NOMO-1 treated with DMSO at 0.1 percent for 48 hours (cell line): ENCODE results near the gene SYT17.

Experiments
- DNase-seq: peaks from one replicate; lab custom pipeline; 2025; ENCODE audit not compliant: unreplicated experiment; lab: John Stamatoyannopoulos, UW

The SYT17 gene

DNA sequence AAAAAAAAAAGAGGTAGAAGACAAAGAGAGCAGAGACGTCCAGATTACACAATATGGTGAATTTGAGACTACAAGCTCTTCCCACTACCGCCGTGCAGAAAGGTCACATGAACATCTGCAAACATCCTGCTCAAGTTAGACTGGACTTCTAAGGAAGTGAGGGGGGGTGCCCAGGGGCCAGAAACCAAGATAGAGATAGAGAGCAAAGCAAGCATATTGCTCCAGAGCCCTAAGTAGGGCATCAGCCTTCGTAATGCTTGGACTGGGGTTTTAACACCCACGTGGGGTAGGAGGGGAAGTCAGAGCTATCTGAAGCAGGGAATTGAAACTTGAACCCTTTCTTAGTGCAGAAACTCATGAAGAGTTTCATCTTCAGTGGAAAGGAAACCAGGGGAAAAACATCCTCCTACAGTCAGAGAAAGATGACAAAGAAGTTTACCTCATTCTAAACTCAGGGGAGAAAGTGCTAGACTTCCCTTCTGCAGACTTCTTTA, 126.2 kb downstream of the SYT17 start:
- peak; percentile 97 for DNase-seq

DNA sequence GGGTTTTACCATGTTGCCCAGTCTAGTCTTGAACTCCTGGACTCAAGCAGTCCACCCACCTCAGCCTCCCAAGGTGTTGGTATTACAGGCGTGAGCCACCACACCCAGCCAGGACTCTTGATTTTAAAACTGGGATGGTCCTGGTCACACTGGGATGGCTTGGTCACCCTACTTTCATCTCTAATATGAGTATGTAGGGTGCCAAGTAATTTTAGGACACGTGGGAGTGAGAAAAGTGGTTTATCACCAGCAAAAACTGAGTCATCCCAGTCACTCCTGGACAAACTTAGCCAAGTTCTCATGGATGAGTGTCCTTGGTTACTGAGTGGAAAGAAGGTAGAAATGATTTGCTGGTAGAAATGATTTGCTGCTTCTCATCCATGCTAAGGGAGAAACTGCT, 127.4 kb downstream of the SYT17 start:
- DNase-seq: no peak

DNA sequence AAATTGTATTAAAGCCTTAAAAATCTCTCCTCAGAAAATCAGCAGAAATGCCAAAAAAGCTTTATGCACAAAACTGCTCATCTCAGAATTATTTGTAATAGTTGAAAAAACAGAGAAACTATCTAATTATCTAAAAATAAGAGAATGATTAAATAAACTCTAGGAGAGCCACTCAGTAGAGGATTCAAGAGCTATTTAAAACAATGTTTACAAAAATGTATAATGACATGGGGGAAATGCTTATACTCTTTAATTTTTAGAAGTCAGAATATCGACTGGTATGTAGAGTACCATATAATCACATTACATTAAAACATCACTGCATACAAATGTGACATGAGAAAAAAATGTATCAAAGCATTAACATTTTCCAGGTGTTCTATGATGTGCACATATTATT, 129.4 kb downstream of the SYT17 start:
- DNase-seq: no peak

DNA sequence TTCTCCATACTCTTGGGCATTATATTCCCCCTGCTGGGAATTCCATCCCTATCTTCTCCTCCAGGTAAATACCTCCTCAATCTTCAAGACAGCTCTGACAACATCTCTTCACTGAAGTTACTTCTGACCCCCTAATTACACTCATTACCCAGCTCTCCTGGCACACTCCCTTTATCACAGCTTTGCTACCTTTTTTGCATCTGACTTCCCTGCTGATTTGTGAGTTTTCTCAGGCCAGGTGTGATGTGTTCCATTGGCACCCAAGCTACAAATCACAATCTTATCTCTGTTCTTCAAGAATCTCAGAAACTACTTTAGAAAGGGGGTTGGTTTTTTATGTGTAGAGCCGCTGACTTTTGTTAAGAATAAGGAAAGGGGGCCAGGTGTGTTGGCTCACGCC, 131.5 kb downstream of the SYT17 start:
- no peak for DNase-seq

DNA sequence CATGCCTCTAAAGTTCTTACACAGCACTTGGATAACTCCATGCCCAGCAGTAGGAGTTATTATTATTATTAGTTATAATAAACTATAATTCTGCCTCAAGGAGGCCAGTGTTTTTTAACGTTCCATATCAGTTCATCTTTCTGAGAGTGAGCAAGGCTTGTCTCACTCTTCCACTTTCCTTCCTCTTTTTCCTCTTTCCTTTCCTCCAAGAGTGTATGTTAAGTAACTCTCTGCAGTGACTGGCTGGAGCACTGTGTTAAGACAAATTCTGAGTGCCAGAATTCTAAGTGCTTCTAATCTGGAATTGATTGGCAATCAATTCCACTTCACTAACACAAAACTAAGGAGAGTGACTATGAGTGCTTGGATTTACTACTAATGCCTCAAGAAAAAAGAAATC, 133.9 kb downstream of the SYT17 start:
- no peak for DNase-seq

DNA sequence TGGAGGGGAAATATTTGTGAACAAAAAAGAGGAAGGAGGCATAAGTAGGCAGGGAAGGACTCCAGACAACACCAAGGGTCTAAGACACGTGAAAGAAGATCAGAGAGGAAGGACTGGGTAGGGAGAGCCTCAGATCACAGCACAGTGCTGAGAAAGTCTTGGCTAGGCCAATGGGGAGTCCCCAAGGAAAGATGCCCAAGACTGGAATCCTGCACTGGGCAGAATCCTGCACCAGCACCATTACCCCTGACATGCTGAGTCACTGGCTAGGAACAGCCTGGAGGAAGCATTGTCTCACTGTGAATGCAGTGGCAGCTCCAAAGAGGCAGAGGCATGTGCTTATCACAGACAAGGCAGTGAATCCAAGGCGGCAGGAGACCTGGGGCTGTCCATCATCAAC, 136.7 kb downstream of the SYT17 start:
- DNase-seq: peak; percentile 42

DNA sequence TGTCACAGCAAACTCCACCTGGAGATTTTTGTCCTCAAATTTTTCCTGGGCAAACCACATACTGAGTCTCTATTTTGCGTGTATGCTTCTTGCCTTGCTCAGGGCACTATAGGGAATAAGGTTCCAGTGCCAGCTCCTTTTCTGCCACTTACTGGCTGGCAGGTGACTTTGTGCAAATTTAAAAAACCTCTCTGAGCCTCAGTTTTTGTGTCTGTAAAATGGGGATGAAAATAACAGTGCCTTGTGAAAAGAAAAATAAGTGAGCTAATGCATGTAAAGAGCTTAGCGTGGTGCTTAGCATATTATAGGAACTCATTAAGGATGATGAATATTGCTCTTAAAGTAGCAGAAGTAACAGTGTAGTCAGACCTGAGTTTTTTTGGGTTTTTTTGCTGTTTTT, 137.4 kb downstream of the SYT17 start:
- no peak for DNase-seq

DNA sequence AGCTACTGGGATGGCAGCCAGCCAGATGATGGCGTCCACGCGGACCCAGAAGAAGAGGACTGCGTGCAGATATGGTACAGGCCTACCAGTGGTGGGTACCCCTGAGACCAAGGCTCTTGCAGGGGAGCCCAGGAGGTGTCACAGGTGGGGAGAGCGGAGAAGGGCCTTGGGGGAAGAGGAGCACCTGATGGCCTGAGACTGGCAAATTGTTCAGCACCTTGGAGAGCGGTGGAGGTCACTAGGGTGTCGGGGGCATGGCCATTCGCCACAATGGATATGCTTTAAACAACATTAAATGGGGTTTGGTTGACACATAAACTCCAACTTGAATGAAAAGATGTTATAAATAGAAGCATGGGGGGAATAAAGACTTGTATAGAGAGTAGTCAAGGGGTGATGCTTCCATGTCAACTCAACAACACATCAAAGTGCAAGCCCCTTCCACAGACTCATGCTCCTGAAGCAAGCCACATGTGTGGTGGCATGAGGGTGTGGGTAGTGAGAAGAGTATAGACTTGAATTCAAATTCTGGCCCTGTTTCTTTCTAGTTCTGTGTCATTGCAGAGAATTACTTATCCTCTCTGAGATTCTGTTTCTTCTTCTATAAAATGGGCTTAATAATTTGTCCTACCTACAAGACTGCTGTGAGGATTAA, 139.7 kb downstream of the SYT17 start:
- no peak for DNase-seq

DNA sequence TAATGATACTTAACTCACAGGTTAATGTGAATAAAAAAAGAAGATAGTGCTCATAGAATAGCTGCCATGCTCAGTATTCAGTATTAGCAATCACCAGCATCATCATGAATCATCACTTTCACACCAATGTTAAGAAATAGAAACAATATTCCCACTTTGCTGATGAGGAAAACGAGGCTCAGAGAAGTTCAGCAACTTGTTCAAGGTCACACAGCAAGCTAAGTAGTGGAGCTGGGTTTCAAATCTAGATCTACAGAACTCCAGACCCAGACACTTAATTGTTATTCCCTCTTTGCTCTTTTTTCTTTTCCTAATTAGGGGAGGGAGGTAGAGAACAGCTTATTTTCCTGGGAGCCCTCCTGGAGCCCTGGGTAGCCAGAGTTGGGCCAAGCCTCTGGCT, 140.4 kb downstream of the SYT17 start:
- DNase-seq: no peak

DNA sequence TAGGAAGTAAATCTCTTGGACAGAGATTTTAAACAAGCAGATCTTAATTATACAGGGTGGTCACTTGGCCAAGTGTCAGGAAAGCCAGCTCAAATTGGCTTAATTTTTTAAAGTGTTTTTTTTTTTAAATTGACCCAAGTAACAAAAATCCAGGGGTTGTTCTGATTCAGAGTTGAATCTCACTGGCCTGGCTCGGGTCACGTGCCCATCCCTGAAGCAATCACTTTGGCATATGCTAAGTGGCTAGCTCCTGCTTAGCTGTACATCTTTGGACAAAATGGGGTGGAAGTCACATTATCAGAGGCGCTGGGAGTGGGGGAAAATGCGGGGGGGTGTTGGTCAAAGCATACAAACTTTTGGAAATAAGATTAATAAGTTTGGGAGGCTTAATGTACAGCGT, 141.1 kb downstream of the SYT17 start:
- no peak for DNase-seq

DNA sequence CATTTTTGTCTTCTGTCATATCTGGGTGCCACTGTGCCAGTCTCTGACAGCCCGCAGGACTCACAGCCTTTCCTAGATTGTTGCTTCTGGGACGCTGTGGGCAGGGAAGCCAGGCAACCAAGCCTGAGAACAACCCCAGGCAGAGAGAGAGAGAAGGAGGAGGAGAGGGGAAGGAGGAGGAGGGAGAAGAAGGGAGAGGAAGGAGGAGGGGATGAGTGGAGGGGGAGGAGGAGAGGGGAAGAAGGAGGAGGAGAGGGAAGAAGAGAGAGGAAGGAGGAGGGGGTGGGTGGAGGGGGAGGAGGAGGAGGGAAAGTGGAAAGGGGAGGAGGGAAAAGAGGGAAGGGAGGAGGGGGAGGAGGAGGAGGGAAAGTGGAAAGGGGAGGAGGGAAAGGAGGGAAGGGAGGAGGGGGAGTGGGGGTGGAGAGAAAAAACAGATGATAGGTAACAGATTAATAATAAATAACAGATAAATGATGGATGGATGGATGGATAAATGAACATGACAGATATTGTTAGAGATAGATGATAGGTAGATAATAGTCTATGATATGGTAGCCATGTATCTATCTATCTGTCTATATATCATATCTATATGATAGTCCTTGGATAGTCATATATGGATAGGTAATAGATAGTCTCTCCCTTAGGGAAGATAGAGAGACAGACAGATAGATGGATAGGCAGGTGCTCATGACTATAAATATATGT, 146.8 kb downstream of the SYT17 start:
- DNase-seq: no peak

DNA sequence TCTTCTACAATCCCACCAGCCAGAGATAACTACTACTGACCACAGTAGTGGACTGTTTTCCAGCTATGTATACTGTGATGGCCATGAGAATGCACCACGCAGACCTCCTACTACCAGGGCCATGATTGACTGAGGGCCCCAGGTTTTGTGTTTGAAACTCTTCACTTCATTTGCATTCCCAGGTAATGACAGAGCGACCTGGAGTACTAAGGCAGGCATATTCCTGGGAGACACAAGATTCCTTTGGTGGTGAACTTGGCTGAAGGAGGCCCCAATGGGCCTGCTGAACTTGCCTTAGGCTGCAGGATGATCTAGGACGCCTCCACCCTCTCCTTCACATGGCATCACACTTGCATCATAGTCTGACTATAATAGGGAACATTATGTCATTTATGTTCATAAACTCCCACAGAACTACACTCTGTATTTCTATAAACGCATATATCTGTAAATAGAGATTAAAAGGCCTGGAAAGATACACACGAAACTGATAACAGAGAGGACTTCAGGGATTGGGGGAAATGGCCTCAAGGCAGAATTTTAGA, 147.9 kb downstream of the SYT17 start:
- no peak for DNase-seq

DNA sequence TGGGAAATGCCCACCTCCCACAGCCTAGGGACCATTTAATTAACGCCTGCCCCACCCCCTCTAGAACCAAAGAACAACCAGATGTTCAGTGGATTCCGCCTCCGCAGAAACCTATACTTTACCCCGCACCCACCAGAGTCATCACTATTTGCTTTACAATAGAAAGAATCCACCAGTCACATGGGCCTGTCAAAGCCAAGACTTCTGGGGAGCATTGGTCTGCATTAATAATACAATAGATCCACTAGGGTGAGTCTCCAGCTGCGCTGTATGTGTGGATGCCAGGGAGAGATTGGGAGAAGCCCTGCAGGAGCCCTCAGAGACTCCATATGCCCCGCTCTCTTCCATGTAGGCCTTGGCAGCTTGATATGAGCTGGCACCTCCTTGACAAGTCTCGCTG, 148.8 kb downstream of the SYT17 start:
- DNase-seq: no peak
